HUES6 (cell line): ENCODE results near the gene PNMA8A.

Source experiments
- H3K27ac ChIP-seq: 2 replicates; pipeline ENCODE4 v1.7.0; 2013; ENCODE audit warnings: low read depth, mild to moderate bottlenecking, low read length, inconsistent platforms
- H3K27me3 ChIP-seq: 2 replicates; pipeline ENCODE4 v1.6.1; 2013; ENCODE audit warnings: low read length; ENCODE audit not compliant: control insufficient read depth, insufficient read depth
- H3K36me3 ChIP-seq: 2 replicates; pipeline ENCODE4 v1.6.1; 2013; ENCODE audit warnings: low read length; ENCODE audit not compliant: control insufficient read depth, insufficient read depth
- H3K4me1 ChIP-seq: 2 replicates; pipeline ENCODE4 v1.6.1; 2013; ENCODE audit warnings: low read length; ENCODE audit not compliant: control insufficient read depth, insufficient read depth
- H3K4me3 ChIP-seq: 2 replicates; pipeline ENCODE4 v1.5.1; 2013; ENCODE audit warnings: low read depth, low read length
- H3K9ac ChIP-seq: one replicate; pipeline ENCODE4 v1.6.1; 2013; ENCODE audit warnings: mild to moderate bottlenecking, low read length
- H3K9me3 ChIP-seq: 2 replicates; pipeline ENCODE4 v1.6.1; 2013; ENCODE audit warnings: low read depth, low read length; ENCODE audit not compliant: control insufficient read depth, insufficient read depth

The PNMA8A gene

DNA sequence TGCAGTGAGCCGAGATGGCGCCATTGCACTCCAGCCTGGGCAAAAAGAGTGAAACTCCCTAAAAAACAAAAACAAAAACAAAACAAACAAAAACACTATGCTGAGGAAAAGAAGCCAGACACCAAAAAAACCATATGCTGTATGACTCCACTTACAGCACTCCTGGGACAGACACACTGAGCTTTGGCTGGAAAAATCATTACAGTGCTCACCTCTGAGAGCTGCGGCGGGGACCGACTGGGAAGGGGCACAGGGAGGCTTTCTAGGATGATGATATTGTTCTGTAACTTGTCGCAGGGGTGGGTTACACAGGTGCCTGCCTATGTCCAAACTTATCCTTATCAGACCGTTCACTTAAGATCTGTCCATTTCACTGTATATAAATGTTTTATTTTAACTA lies 7.8 kb downstream of the PNMA8A start:
- no peak overlapping the region for H3K4me3 ChIP-seq
- H3K36me3 ChIP-seq, result peaks cover 12% of the 10 kb centered on the region; the same call in 1 of the 2 replicates
- H3K27me3 ChIP-seq, result no peaks in the 10 kb centered on the region
- no peaks in the 10 kb centered on the region for H3K9me3 ChIP-seq
- H3K9ac ChIP-seq, result no peak overlapping the region
- no peaks in the 10 kb centered on the region for H3K4me1 ChIP-seq
- no peak overlapping the region for H3K27ac ChIP-seq

DNA sequence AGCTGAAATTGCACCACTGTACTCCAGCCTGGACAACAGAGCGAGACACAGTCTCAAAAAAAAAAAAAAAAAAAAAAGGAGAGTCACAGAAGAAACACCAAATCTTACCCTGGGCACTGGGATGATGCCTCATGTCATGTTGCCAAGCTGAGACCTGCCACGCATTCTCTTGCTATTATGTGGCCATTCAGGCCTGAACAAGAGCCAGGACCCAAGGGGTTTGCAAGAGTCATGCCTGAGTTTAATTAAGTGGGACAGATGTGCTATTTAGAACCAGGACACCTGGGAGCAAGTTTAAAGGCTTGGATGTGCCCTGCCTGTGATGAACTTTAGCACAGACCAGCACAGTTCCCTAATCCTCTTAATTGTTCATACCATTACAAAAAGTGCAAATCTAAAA lies 9.8 kb downstream of the PNMA8A start:
- no peaks in the 10 kb centered on the region for H3K36me3 ChIP-seq
- no peaks in the 10 kb centered on the region for H3K4me1 ChIP-seq
- no peak overlapping the region for H3K9ac ChIP-seq
- H3K27me3 ChIP-seq, result no peaks in the 10 kb centered on the region
- no peak overlapping the region for H3K27ac ChIP-seq
- no peaks in the 10 kb centered on the region for H3K9me3 ChIP-seq
- no peak overlapping the region for H3K4me3 ChIP-seq

DNA sequence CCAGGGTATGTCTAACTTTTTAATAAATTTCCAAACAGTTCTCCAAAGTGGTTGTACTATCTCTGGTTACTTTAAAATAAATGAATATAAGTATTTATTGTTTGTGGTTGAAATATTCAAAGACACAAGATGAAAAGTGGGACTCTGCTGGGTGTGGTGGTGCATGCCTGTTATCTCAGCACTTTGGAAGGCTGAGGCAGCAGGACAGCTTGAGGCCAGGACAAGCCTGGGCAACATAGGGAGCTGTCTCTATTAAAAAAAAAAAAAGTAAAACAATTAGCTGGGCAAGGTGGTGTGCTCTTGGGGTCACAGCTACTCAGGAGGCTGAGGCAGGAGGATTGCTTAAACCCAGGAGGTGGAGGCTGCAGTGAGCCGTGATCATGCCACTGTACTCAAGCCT lies 10.4 kb downstream of the PNMA8A start:
- H3K27me3 ChIP-seq, result no peaks in the 10 kb centered on the region
- H3K36me3 ChIP-seq, result no peaks in the 10 kb centered on the region
- H3K9ac ChIP-seq, result no peak overlapping the region
- H3K9me3 ChIP-seq, result no peaks in the 10 kb centered on the region
- no peak overlapping the region for H3K4me3 ChIP-seq
- H3K27ac ChIP-seq, result no peak overlapping the region
- H3K4me1 ChIP-seq, result no peaks in the 10 kb centered on the region

DNA sequence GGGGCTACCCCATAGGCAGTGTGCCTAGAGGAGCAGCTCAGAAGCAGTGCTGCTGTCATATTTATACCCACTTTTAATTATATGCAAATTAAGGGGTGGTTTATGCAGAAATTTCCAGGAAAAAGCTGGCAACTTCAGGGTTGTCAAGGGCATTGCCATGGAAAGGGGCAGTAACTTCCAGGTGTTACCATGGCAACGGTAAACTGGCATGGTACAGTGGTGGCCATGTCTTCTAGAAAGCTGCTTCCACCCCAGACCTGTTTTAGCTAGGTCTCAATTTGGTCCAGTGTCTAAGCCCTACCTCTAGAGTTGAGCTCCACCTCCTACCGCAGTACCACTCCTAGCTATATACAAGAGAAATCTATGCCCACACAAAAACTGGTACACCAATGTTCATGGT lies 11.3 kb downstream of the PNMA8A start:
- Histone ChIP-seq H3K27me3 (no peaks in the 10 kb centered on the region), H3K27ac (no peak overlapping the region), H3K36me3 (no peaks in the 10 kb centered on the region), H3K9me3 (0 out of 2 replicates have a peak, but pooled peaks cover 2% of the 10 kb centered on the region), H3K9ac (no peak overlapping the region), H3K4me1 (no peaks in the 10 kb centered on the region), H3K4me3 (no peak overlapping the region)

DNA sequence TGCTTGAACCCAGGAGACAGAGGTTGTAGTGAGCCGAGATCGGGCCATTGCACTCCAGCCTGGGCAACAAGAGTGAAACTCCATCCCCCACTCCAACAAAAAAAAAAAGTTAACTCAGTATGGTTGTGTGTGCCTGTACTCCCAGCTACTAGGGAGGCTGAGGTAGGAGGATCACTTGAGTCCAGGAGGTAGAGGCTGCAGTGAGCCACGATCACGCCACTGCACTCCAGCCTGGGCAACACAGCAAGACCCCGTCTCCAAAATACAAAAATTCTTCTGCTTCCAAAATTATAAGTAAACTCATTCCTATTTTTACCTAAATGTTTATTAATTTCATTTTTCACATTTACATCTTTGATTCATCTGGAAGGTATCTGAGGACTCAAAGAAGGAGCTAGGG lies 14.4 kb downstream of the PNMA8A start:
- H3K9ac ChIP-seq, result no peak overlapping the region
- H3K4me1 ChIP-seq, result no peaks in the 10 kb centered on the region

DNA sequence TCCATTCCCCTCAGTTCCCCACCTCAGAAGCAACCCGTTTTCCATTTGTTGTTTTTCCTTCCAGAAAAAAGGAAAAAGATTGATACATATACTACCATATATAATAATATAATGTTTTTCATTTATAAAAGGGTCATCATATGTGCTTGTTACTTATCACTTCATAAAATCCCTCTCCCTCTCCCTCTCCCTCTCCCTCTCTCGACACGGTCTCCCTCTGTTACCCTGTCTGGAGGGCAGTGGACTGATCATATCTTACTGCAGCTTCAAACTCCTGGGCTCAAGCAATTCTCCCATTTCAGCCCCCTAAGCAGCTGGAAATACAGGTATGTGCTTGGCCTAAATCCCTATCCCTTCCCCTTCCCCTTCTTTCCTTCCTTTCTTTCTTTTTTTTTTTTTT lies 17.1 kb downstream of the PNMA8A start:
- Histone ChIP-seq H3K36me3 (no peaks in the 10 kb centered on the region), H3K9ac (no peak overlapping the region), H3K4me3 (no peak overlapping the region), H3K27me3 (no peaks in the 10 kb centered on the region), H3K4me1 (no peaks in the 10 kb centered on the region), H3K9me3 (peaks cover 10% of the 10 kb centered on the region), H3K27ac (no peak overlapping the region)

More for the DNA sequence above, 14.4 kb downstream of the PNMA8A start:
- H3K9me3 ChIP-seq, result 0 out of 2 replicates have a peak, but pooled peaks cover 2% of the 10 kb centered on the region
- no peaks in the 10 kb centered on the region for H3K27me3 ChIP-seq
- no peak overlapping the region for H3K27ac ChIP-seq
- no peak overlapping the region for H3K4me3 ChIP-seq
- no peaks in the 10 kb centered on the region for H3K36me3 ChIP-seq

DNA sequence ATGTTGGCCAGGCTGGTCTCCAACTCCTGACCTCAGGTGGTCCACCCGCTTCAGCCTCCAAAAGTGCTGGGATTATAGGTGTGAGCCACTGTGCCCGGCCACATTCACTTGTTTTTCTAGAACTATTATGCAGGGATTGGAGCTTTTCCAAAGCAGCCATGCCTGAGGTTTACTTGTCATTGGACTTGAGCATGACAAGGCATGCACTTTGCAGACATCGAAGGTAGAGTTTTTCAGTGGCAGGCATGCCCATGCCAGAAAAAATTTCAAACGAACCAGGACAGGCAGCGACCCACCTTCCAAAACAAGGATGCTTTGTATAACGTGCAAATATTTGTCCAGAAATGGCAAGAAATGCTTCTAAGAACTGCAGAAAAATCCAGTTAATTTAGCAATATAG lies 17.7 kb downstream of the PNMA8A start:
- Histone ChIP-seq H3K27ac (no peak overlapping the region), H3K27me3 (no peaks in the 10 kb centered on the region), H3K4me1 (no peaks in the 10 kb centered on the region)

DNA sequence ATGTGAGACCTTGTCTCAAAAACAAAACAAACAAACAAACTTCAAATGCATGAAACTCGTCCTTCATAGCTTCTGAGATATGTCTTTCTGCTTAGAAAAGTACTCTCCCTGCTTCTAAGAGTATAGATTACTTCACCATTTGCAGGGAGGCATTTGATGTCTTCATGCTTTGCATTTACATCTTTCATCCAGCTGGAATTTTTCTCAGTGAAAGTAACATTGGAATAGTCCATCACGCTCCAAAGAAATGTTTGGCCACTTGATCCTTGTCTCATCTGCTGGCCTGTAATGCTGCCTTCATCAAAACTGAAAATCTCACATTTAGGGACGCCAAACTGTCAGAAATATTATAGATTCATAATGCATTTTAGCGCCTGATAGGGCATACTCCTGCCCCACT lies 19.2 kb downstream of the PNMA8A start:
- Histone ChIP-seq H3K4me1 (no peaks in the 10 kb centered on the region), H3K36me3 (no peaks in the 10 kb centered on the region), H3K27me3 (no peaks in the 10 kb centered on the region), H3K9ac (no peak overlapping the region), H3K27ac (no peak overlapping the region), H3K9me3 (peaks cover 11% of the 10 kb centered on the region), H3K4me3 (no peak overlapping the region)

More for the DNA sequence above, 17.7 kb downstream of the PNMA8A start:
- H3K9ac ChIP-seq, result no peak overlapping the region
- no peaks in the 10 kb centered on the region for H3K36me3 ChIP-seq
- H3K4me3 ChIP-seq, result no peak overlapping the region
- H3K9me3 ChIP-seq, result peaks cover 11% of the 10 kb centered on the region

DNA sequence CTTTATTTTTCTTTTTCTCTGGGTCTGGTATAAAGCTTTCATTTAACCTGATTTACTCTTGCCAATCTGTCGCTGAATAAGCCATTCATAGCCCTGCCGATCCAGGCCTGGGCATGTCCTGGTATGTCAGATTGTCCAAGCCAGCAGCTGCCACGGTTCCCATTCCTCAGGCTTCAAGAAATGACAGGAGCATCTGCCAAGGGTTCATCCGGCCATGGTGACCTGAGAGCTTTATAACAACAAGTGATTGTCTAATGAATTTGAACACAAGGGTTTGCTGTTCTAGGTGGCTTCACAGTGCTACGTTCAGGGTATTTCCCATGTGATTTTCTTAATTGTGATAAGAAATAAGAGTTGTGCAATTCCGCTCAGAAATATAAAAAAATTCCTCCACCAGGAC lies 20.0 kb downstream of the PNMA8A start:
- Histone ChIP-seq H3K9ac (no peak overlapping the region), H3K27ac (no peak overlapping the region), H3K36me3 (no peaks in the 10 kb centered on the region), H3K4me1 (no peaks in the 10 kb centered on the region), H3K27me3 (no peaks in the 10 kb centered on the region), H3K4me3 (no peak overlapping the region), H3K9me3 (peaks cover 11% of the 10 kb centered on the region)

DNA sequence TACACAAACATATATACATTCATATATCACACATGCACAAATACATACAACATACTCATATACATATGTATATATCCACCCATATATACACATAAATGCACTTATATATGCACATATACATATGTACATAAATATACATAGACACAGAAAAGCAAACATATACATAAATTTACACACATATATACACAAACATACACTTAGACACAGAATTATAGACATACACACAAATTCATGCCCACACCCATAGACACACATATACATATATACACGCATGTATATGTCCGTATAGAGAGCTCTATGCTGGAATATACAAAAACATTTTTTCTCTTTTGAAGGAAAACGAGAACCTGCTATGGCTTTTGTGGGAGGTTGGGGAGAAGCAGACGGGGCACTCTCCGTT lies 20.6 kb downstream of the PNMA8A start:
- H3K4me3 ChIP-seq, result no peak overlapping the region
- H3K9ac ChIP-seq, result no peak overlapping the region
- H3K27ac ChIP-seq, result no peak overlapping the region
- H3K4me1 ChIP-seq, result no peaks in the 10 kb centered on the region
- H3K9me3 ChIP-seq, result peaks cover 11% of the 10 kb centered on the region
- H3K36me3 ChIP-seq, result no peaks in the 10 kb centered on the region
- no peaks in the 10 kb centered on the region for H3K27me3 ChIP-seq

DNA sequence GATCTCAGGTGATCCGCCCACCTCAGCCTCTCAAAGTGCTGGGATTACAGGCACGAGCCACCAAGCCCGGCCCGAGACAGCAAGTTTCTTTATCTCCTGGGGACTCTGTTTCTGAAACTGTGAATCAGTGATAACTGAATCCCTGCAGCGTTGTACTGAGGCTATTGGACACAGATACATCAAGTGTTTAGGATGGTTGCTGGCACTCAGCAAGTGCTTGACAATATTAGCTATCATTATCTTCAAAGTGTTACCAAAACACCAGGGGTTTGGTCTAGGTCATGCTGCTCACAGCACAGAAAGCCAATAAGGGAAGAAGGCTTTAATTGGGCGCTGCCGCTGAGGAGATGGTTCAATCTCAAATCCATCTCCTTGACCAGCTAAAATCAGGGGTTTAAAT lies 22.1 kb downstream of the PNMA8A start:
- H3K4me3 ChIP-seq, result no peak overlapping the region
- H3K9ac ChIP-seq, result no peak overlapping the region
- peaks cover 9% of the 10 kb centered on the region for H3K9me3 ChIP-seq
- H3K27ac ChIP-seq, result no peak overlapping the region
- H3K4me1 ChIP-seq, result no peaks in the 10 kb centered on the region
- H3K36me3 ChIP-seq, result no peaks in the 10 kb centered on the region
- H3K27me3 ChIP-seq, result no peaks in the 10 kb centered on the region

DNA sequence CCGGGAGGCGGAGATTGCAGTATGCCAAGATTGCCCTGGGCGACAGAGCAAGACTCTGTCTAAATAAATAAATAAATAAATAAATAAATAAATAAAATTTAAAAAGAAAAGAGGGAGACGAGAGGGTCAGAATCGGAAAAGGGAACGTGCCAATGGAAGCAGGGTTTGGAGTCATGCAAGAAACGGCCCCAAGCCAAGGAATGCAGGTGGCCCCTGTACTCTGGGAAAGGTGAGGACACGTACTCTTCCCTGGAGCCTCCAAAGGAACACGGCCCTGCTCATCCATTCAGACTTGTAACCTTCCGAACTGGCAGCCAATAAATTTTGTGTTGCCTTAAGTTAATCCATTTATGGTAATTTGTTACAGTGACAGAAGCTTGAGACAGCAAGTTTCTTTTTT lies 22.8 kb downstream of the PNMA8A start:
- H3K27me3 ChIP-seq, result no peaks in the 10 kb centered on the region
- H3K9me3 ChIP-seq, result peaks cover 9% of the 10 kb centered on the region
- H3K4me3 ChIP-seq, result no peak overlapping the region
- no peaks in the 10 kb centered on the region for H3K36me3 ChIP-seq
- no peak overlapping the region for H3K9ac ChIP-seq
- no peak overlapping the region for H3K27ac ChIP-seq
- H3K4me1 ChIP-seq, result no peaks in the 10 kb centered on the region
